Smooth muscle cell (in vitro differentiated cells): ENCODE results near the gene GUCY1A1. TPM values are rescaled to one million over a fixed set of nuclear protein-coding genes. Genes with fewer than 3 reads are reported as not detected.
A peak's percentile ranks its signal among the peaks of the same experiment; 100 is the strongest.

Source experiments
- DNase-seq: peaks from one replicate; lab custom pipeline; 2025; ENCODE audit not compliant: unreplicated experiment; lab: John Stamatoyannopoulos, UW
- H2AFZ ChIP-seq: fragments of 200-600 bp; sonication (generic); 2 replicates; pipeline ENCODE4 v1.6.0; 2016; ENCODE audit warnings: antibody characterized with exemption, low read depth, mild to moderate bottlenecking
- H3F3A ChIP-seq: fragments of 200-600 bp; sonication (generic); 2 replicates; pipeline ENCODE4 v1.6.0; 2017; ENCODE audit warnings: antibody characterized with exemption, low read depth
- H3K27ac ChIP-seq: fragments of 200-600 bp; sonication (generic); 2 replicates; pipeline ENCODE4 v1.5.1; 2016; ENCODE audit warnings: low read depth, mild to moderate bottlenecking
- H3K27me3 ChIP-seq: fragments of 200-600 bp; sonication (generic); 2 replicates; pipeline ENCODE4 v1.6.1; 2016; ENCODE audit warnings: low read depth, mild to moderate bottlenecking
- H3K36me3 ChIP-seq: fragments of 200-600 bp; sonication (generic); 2 replicates; pipeline ENCODE4 v1.5.1; 2016; ENCODE audit warnings: low read depth
- H3K4me1 ChIP-seq: fragments of 200-600 bp; sonication (generic); 2 replicates; pipeline ENCODE4 v1.5.1; 2016; ENCODE audit warnings: low read depth
- H3K4me2 ChIP-seq: fragments of 200-600 bp; sonication (generic); 2 replicates; pipeline ENCODE4 v1.6.0; 2016; ENCODE audit warnings: mild to moderate bottlenecking
- H3K4me3 ChIP-seq: fragments of 200-600 bp; sonication (generic); 2 replicates; pipeline ENCODE4 v1.5.1; 2016; ENCODE audit warnings: mild to moderate bottlenecking
- H3K79me2 ChIP-seq: fragments of 200-600 bp; sonication (generic); 2 replicates; pipeline ENCODE4 v1.6.0; 2016; ENCODE audit warnings: low read depth, mild to moderate bottlenecking
- H3K9ac ChIP-seq: fragments of 200-600 bp; sonication (generic); 2 replicates; pipeline ENCODE4 v1.6.0; 2016; ENCODE audit warnings: low read depth
- H3K9me3 ChIP-seq: fragments of 200-600 bp; sonication (generic); replicated peaks from 2 replicates; pipeline ENCODE4 v1.5.1; 2016; ENCODE audit warnings: low read depth
- H4K20me1 ChIP-seq: fragments of 200-600 bp; sonication (generic); 2 replicates; pipeline ENCODE4 v1.6.0; 2016; ENCODE audit warnings: low read depth
- CTCF ChIP-seq: fragments of 200-600 bp; sonication (generic); IDR thresholded peaks from 2 replicates; pipeline ENCODE4 v1.5.1; 2017; ENCODE audit warnings: borderline replicate concordance, mild to moderate bottlenecking, antibody characterized with exemption; ENCODE audit not compliant: insufficient read depth, poor library complexity, severe bottlenecking
- WGBS: methylation state at CpG from one replicate; pipeline ENCODE4 v1.1.7; 2016; ENCODE audit warnings: low lambda C conversion rate; 5-methylcytosine and 5-hydroxymethylcytosine counted together
- polyA plus RNA-seq: library from polyadenylated mRNA; unstranded; fragments of >200 nt; fragmentation: Nextera tagmentation; extraction: Ambion mirVana; gene quantifications from 2 replicates; pipeline ENCODE4 v1.2.1, GENCODE V29; 2016
- total RNA-seq: library from RNA; depleted of rRNA; stranded (reverse); fragments of >200 nt; gene quantifications from 2 replicates; pipeline ENCODE4 v1.2.3, GENCODE V29; 2014

Gene GUCY1A1
- total and polyA plus RNA-seq, 2 experiments from 2014 or later, result 172 to 269 TPM

- 94% methylated on average over 2 of the region's 2 CpGs for WGBS
- peaks cover 37% of the 10 kb centered on the region for H4K20me1 ChIP-seq
- H3K4me2 ChIP-seq, result no peak overlapping the region
- TF ChIP-seq CTCF, result no peak
- no peak overlapping the region for H3K4me3 ChIP-seq
- H3K36me3 ChIP-seq, result peaks cover 28% of the 10 kb centered on the region
- no peak for DNase-seq
- peaks cover 25% of the 10 kb centered on the region for H3F3A ChIP-seq
- peaks cover 64% of the 10 kb centered on the region for H3K79me2 ChIP-seq
- H3K27me3 ChIP-seq, result no peaks in the 10 kb centered on the region
- no peak overlapping the region for H2AFZ ChIP-seq
- peaks cover 11% of the 10 kb centered on the region for H3K4me1 ChIP-seq
- H3K9me3 ChIP-seq, result no peaks in the 10 kb centered on the region
- no peak overlapping the region for H3K27ac ChIP-seq
- H3K9ac ChIP-seq, result no peak overlapping the region
Observed at GRCh38 chr4:155701827-155702226, 35.2 kb downstream of the GUCY1A1 start.

DNA sequence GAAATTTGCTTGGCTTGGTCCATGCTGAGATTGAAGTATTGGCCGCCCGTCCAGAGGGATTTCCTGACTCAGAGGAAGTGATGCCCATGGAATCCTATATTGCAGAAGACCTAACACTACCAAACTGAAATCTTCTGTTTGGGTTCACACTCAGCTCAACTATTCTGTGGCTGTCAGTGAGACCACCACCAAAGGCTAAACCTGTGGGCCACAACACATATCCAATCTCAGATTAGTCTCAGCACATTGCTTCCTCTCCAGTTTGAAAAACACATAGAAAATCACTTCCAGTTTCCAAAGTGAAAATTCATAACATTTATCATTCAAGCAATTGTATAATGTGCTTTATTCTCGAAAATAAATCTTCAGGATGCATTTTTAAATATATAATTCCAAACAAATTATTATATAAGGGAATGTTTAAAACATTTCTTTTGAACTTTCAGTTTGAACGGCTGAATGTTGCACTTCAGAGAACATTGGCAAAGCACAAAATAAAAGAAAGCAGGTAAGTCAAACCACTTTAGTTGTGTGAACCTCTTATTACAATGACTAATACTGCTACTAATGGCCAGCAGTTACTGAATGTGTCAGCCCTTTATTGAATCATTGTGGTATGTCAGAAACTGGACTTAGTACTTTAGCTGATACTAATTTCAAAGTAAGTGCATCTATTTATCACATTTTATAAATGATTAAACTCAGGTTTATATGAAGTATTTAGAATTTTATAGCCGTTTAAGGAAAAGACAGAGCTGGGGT, 37.0 kb downstream of the GUCY1A1 start:
- Histone ChIP-seq H2AFZ (no peak overlapping the region), H4K20me1 (peaks cover 29% of the 10 kb centered on the region), H3K4me1 (peaks cover 11% of the 10 kb centered on the region), H3K9me3 (no peaks in the 10 kb centered on the region), H3K27ac (peak overlapping the region; percentile 51), H3K27me3 (no peaks in the 10 kb centered on the region), H3K4me3 (no peak overlapping the region), H3K79me2 (peaks cover 50% of the 10 kb centered on the region), H3F3A (peaks cover 18% of the 10 kb centered on the region), H3K9ac (no peak overlapping the region), H3K36me3 (peaks cover 22% of the 10 kb centered on the region), H3K4me2 (peak overlapping the region; percentile 3)
- DNase-seq, result no peak
- 90% methylated on average over 5 of the region's 5 CpGs for WGBS
- TF ChIP-seq CTCF, result no peak

GRCh38 chr4:155704841-155705404, 38.3 kb downstream of the GUCY1A1 start:
- no peak for DNase-seq
- Histone ChIP-seq H3K4me2 (no peak overlapping the region), H3K4me1 (peaks cover 11% of the 10 kb centered on the region), H3K27me3 (no peaks in the 10 kb centered on the region), H3K4me3 (no peak overlapping the region), H3K9me3 (no peaks in the 10 kb centered on the region), H3K9ac (no peak overlapping the region), H4K20me1 (peaks cover 28% of the 10 kb centered on the region), H3K27ac (peak overlapping the region; percentile 46), H3K79me2 (peaks cover 37% of the 10 kb centered on the region), H3F3A (peaks cover 13% of the 10 kb centered on the region), H3K36me3 (peaks cover 22% of the 10 kb centered on the region), H2AFZ (no peak overlapping the region)
- no peak for TF ChIP-seq CTCF
- WGBS, result 87% methylated on average over 12 of the region's 12 CpGs
